CD8-positive, alpha-beta memory T cell (primary cell): ENCODE measurements around the gene RIC8B. TPM values are rescaled to one million over a fixed set of nuclear protein-coding genes. Genes with fewer than 3 reads are reported as not detected.

Source experiments
- CTCF ChIA-PET: fragments of 350-600 bp; sonication (Branson Sonifier 250); formaldehyde crosslinking; loops from one replicate; lab custom pipeline; 2021; ENCODE audit warnings: antibody characterized with exemption; lab: Charles Lee
- POLR2A ChIA-PET: fragments of 350-600 bp; sonication (Branson Sonifier 250); formaldehyde crosslinking; loops from one replicate; lab custom pipeline; 2021; ENCODE audit warnings: antibody characterized with exemption; lab: Charles Lee
- DNase-seq, 5 donors: peaks; one replicate each; pipeline versions ENCODE4 v3.0.0 to v3.0.0-alpha.2; 2020 to 2022; ENCODE audit warnings: mixed read lengths in 1 of 5
- H3K27ac ChIP-seq: one replicate; pipeline ENCODE4 v1.7.0; 2013; ENCODE audit warnings: low read depth, mild to moderate bottlenecking, low read length, moderate library complexity
- H3K27me3 ChIP-seq: 2 replicates; pipeline ENCODE4 v1.7.0; 2013; ENCODE audit warnings: low read length, mild to moderate bottlenecking; ENCODE audit not compliant: insufficient read depth, poor library complexity, severe bottlenecking
- H3K36me3 ChIP-seq: 2 replicates; pipeline ENCODE4 v1.7.0; 2013; ENCODE audit warnings: mild to moderate bottlenecking, low read length, moderate library complexity; ENCODE audit not compliant: insufficient read depth
- H3K4me1 ChIP-seq: 2 replicates; pipeline ENCODE4 v1.7.0; 2013; ENCODE audit warnings: mild to moderate bottlenecking, low read length, moderate library complexity; ENCODE audit not compliant: insufficient read depth
- H3K4me3 ChIP-seq: 2 replicates; pipeline ENCODE4 v1.7.0; 2013; ENCODE audit warnings: mild to moderate bottlenecking, low read length
- H3K9me3 ChIP-seq: 2 replicates; pipeline ENCODE4 v1.7.0; 2013; ENCODE audit warnings: mild to moderate bottlenecking, low read length
- H3K27ac Mint-ChIP-seq, 8 donors: one replicate each; pipeline ENCODE4 v1.8.0; 2020 to 2021; ENCODE audit warnings: mixed read lengths in 8 of 8, mild to moderate bottlenecking in 6 of 8, inconsistent platforms in 3 of 8, moderate library complexity in 3 of 8
- H3K27me3 Mint-ChIP-seq, 2 donors: one replicate each; pipeline ENCODE4 v1.8.0; 2020 to 2021; ENCODE audit warnings: mixed read lengths in 2 of 2, mild to moderate bottlenecking in 1 of 2, moderate library complexity in 1 of 2
- H3K36me3 Mint-ChIP-seq, 3 donors: one replicate each; pipeline ENCODE4 v1.8.0; 2020 to 2021; ENCODE audit warnings: mixed read lengths in 3 of 3, inconsistent platforms in 1 of 3, mild to moderate bottlenecking in 1 of 3
- H3K4me1 Mint-ChIP-seq, 3 donors: one replicate each; pipeline ENCODE4 v1.8.0; 2020 to 2021; ENCODE audit warnings: mixed read lengths in 3 of 3, inconsistent platforms in 1 of 3, mild to moderate bottlenecking in 1 of 3
- H3K4me3 Mint-ChIP-seq, 7 donors: one replicate each; pipeline ENCODE4 v1.8.0; 2020 to 2021; ENCODE audit warnings: mixed read lengths in 7 of 7, mild to moderate bottlenecking in 6 of 7, moderate library complexity in 4 of 7, inconsistent platforms in 2 of 7
- H3K9me3 Mint-ChIP-seq, 5 donors: one replicate each; pipeline ENCODE4 v1.8.0; 2020 to 2022; ENCODE audit warnings: mixed read lengths in 5 of 5, mild to moderate bottlenecking in 3 of 5, moderate library complexity in 2 of 5, inconsistent platforms in 1 of 5
- polyA plus RNA-seq: library from polyadenylated mRNA; unstranded; fragments of 300-500 nt; fragmentation: Illumina TruSeq; gene quantifications from one replicate; pipeline ENCODE4 v1.2.3, GENCODE V29; 2021
- total RNA-seq, 2 experiments: library from RNA; stranded (reverse); gene quantifications; one replicate each; pipeline ENCODE4 v1.2.3, GENCODE V29; 2021

Gene RIC8B
- total and polyA plus RNA-seq, 3 experiments from 2014 or later: 9.9 to 11.2 (median 10.2) TPM

DNA sequence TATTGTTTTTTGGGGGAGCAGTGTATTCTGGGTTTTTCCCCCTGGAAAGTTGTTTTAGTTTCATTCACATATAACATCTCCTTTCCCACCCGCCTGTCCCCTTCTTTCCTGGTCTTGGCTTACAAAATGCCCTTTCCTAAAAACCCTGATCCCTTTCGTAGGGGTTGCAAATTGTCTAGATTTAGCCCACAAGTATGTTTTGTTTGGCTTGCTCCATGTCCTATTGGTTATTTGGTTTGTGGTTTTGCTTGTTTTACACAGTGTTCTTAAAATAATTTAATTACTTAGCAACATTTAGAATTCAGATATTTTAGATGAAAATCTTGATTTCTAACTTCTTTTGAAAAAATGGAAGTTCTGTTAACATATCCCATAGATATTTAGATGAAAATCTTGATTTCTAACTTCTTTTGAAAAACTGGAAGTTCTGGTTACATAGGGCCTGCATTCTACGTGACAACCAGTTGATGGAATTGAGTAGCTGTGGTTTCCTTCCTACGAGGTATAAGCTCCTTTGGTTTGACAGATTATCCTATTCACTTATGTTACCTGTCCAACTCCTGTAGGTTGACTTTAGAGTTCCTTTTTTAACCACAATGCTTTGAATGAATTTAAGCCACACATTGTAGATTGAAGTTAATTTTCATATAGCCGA lies 92.1 kb downstream of the RIC8B start:
- no peaks in the 10 kb centered on the region for H3K9me3 ChIP-seq
- POLR2A ChIA-PET: no interaction called here
- no peak overlapping the region for H3K27ac ChIP-seq
- Mint-ChIP-seq H3K36me3 (peaks cover 2 to 55% (median 23%) of the 10 kb centered on the region in 3 donors), H3K4me1 (peaks cover 11 to 31% (median 12%) of the 10 kb centered on the region in 3 donors), H3K27me3 (no peaks in the 10 kb centered on the region), H3K4me3 (no peak overlapping the region), H3K9me3 (no peaks in the 10 kb centered on the region), H3K27ac (no peak overlapping the region)
- DNase-seq: no peak
- H3K4me1 ChIP-seq: no peaks in the 10 kb centered on the region
- no peaks in the 10 kb centered on the region for H3K27me3 ChIP-seq
- no peak overlapping the region for H3K4me3 ChIP-seq
- no peaks in the 10 kb centered on the region for H3K36me3 ChIP-seq
- CTCF ChIA-PET: no interaction called here

DNA sequence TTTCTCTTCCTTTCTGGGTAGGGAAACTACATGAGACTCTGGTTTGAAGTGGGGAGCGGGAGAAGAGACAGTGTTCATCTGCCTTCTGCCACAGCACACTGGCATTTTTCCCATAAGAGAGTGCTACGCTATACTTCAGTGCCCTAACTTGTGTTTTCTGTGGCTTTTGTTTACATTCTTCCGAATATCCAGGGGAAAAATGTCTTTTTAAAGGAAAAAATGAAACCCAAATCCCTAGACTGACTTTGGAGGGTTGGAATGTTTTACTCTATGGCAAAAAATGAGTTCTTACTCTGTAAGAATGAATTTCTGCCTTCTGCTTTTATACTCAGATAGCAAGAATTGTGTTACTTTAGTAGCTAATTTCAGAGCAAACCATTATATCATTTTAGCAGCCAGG lies 93.2 kb downstream of the RIC8B start:
- Histone ChIP-seq H3K27ac (no peak overlapping the region), H3K27me3 (no peaks in the 10 kb centered on the region), H3K4me1 (no peaks in the 10 kb centered on the region), H3K9me3 (no peaks in the 10 kb centered on the region), H3K4me3 (no peak overlapping the region), H3K36me3 (no peaks in the 10 kb centered on the region)
- Mint-ChIP-seq H3K27ac (no peak overlapping the region), H3K4me1 (peaks cover 11 to 31% (median 12%) of the 10 kb centered on the region in 3 donors), H3K36me3 (peaks cover 4 to 58% (median 23%) of the 10 kb centered on the region in 3 donors), H3K9me3 (no peaks in the 10 kb centered on the region), H3K4me3 (no peak overlapping the region), H3K27me3 (no peaks in the 10 kb centered on the region)
- ChIA-PET POLR2A (interaction anchor here (1.1 kb wide), 1 partner anchor 113 kb away, joined by 9 read pairs; no protein-coding TSS in a partner anchor), CTCF (no interaction called here)
- DNase-seq: no peak

DNA sequence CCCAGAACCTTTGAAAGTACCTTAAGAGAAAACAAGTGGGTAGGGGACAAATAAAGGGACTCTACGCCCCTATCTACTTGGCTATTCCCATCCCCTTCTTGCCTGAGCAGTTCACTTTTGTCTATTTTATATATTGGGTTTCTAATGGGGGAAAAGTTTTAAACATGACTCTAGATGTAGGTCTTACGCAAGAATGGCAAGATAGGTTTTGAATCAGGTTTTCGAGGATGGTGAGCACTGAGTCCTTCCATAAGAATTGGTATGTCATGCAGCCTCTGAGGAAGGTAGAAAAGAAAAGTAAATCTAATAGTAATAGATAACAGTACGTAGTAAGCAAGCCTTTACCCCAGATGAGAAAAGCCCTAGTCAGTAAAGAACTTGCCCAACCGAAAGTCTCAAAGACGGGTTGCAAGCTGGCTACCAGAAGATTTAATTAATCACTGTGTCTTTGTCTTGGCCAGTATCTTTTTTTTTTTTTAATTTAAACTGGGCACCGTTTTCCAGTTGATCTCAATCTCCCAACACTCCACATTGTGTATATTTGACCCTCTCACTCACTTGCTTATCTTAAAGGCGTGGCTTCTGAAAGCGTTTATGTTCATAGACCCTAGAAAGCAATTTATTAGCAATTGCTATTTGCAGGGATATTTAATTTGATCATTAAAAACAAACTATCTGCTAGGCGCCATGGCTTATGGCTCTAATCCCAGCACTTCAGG lies 94.7 kb downstream of the RIC8B start:
- CTCF ChIA-PET: no interaction called here
- peak overlapping the region in 1 of 8 donors; percentile 78 for H3K27ac Mint-ChIP-seq
- no peak overlapping the region for H3K27ac ChIP-seq
- H3K9me3 Mint-ChIP-seq: no peaks in the 10 kb centered on the region
- POLR2A ChIA-PET: no interaction called here
- H3K27me3 ChIP-seq: no peaks in the 10 kb centered on the region
- no peaks in the 10 kb centered on the region for H3K36me3 ChIP-seq
- no peak for DNase-seq
- H3K36me3 Mint-ChIP-seq: peaks cover 4 to 70% (median 28%) of the 10 kb centered on the region in 3 donors
- no peak overlapping the region for H3K4me3 ChIP-seq
- no peak overlapping the region for H3K4me3 Mint-ChIP-seq
- H3K27me3 Mint-ChIP-seq: no peaks in the 10 kb centered on the region
- H3K4me1 Mint-ChIP-seq: peaks cover 11 to 27% (median 12%) of the 10 kb centered on the region in 3 donors
- H3K9me3 ChIP-seq: no peaks in the 10 kb centered on the region
- no peaks in the 10 kb centered on the region for H3K4me1 ChIP-seq

DNA sequence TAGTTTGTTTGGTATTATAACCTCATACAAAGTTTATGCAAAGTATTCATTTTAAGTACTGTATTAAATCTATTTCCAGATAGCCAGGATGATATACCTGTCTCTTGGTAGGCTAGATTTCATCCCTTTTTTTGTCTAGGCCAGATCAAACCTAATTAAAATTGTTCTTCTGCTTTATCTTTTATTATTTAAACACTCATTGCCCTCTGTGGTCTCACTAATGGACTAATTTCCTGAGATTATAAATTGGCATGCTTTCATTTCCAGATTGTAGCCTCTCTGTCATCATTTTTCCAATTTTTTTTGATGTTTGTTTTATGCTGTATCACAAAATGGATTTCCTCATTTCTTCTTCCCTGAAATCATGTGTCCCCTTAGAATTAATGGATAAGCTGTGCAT lies 95.6 kb downstream of the RIC8B start:
- Histone ChIP-seq H3K27me3 (no peaks in the 10 kb centered on the region), H3K9me3 (no peaks in the 10 kb centered on the region), H3K4me1 (no peaks in the 10 kb centered on the region), H3K4me3 (no peak overlapping the region), H3K27ac (no peak overlapping the region), H3K36me3 (no peaks in the 10 kb centered on the region)
- H3K9me3 Mint-ChIP-seq: no peaks in the 10 kb centered on the region
- peaks cover 4 to 66% (median 22%) of the 10 kb centered on the region in 3 donors for H3K36me3 Mint-ChIP-seq
- H3K27me3 Mint-ChIP-seq: no peaks in the 10 kb centered on the region
- no peak for DNase-seq
- CTCF ChIA-PET: no interaction called here
- POLR2A ChIA-PET: no interaction called here
- no peak overlapping the region for H3K4me3 Mint-ChIP-seq
- peaks cover 5 to 20% (median 8%) of the 10 kb centered on the region in 3 donors for H3K4me1 Mint-ChIP-seq
- peak overlapping the region in 1 of 8 donors; percentile 40 for H3K27ac Mint-ChIP-seq

DNA sequence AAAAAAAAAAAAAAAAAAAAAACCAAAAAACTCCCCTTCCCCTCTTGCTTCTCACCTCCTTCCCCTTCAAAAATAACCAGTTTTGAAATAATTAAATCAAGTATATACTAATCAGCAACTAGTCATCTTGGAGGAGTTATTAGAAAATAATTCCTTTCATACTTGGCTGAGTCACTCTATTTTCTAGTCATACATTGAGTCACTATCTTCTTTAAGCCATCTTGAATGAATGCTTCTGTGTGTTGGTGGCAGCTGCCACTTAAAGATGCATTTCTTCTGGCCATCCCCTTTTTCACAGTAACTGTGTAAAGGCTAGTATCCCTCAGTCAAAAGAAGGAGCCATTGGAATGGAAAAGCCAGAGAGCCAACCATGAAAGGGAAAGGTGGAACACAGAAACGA lies 97.0 kb downstream of the RIC8B start:
- H3K27ac Mint-ChIP-seq: no peak overlapping the region

DNA sequence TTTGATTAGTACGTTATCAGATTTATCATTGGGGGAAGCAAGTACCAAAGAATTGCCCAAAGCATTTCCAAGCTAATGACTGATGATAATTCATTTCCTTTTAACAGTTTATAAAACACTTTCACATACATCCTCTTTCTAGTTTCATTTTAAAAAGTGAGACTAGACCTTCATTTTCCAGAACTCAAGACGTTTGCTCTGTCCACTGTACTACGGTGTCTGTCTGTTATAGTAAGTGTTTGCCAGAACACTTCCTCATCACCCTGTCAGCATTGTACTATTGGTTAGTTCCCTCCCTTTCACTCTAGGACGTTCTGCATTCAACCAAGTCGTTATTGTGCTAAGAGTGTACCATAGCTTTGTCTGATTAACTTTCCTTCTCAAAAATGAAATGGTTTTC lies 99.5 kb downstream of the RIC8B start:
- ChIA-PET CTCF (no interaction called here), POLR2A (no interaction called here)
- H3K9me3 Mint-ChIP-seq: no peaks in the 10 kb centered on the region
- H3K4me1 Mint-ChIP-seq: peaks cover 0 to 4% (median 0%) of the 10 kb centered on the region in 3 donors
- H3K27me3 Mint-ChIP-seq: no peaks in the 10 kb centered on the region
- no peak overlapping the region for H3K4me3 Mint-ChIP-seq
- Histone ChIP-seq H3K27me3 (no peaks in the 10 kb centered on the region), H3K36me3 (no peaks in the 10 kb centered on the region), H3K4me3 (no peak overlapping the region), H3K4me1 (no peaks in the 10 kb centered on the region), H3K9me3 (no peaks in the 10 kb centered on the region), H3K27ac (no peak overlapping the region)
- no peak for DNase-seq
- peaks cover 4 to 60% (median 13%) of the 10 kb centered on the region in 3 donors for H3K36me3 Mint-ChIP-seq
- no peak overlapping the region for H3K27ac Mint-ChIP-seq

More for the DNA sequence above, 97.0 kb downstream of the RIC8B start:
- Histone ChIP-seq H3K4me1 (no peaks in the 10 kb centered on the region), H3K27ac (no peak overlapping the region), H3K4me3 (no peak overlapping the region), H3K9me3 (no peaks in the 10 kb centered on the region), H3K36me3 (no peaks in the 10 kb centered on the region), H3K27me3 (no peaks in the 10 kb centered on the region)
- Mint-ChIP-seq H3K4me1 (peaks cover 0 to 10% (median 6%) of the 10 kb centered on the region in 3 donors), H3K9me3 (no peaks in the 10 kb centered on the region), H3K27me3 (no peaks in the 10 kb centered on the region), H3K4me3 (no peak overlapping the region), H3K36me3 (peaks cover 4 to 62% (median 16%) of the 10 kb centered on the region in 3 donors)
- no peak for DNase-seq
- CTCF ChIA-PET: no interaction called here
- POLR2A ChIA-PET: no interaction called here

DNA sequence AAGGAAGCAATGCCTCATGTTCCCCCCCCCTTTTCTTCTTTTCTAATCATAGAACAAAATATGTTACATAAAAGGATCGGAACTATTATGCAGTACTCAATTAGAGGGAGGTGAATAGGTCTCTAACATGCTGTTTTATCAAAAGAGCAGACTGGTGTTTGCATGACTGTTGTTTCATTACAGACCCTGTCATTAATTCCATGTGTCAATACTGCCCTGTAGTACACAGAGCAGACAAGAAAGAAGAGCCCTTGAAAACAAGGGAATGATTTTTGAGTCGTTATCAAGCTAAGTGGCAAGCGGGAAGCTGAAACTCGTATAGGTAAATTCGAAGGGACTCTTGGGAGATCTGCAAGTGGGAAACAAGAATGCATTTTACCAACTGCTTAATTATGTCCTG lies 104.3 kb downstream of the RIC8B start:
- CTCF ChIA-PET: no interaction called here
- no peaks in the 10 kb centered on the region for H3K9me3 Mint-ChIP-seq
- H3K4me1 ChIP-seq: no peaks in the 10 kb centered on the region
- POLR2A ChIA-PET: no interaction called here
- no peak overlapping the region for H3K27ac ChIP-seq
- H3K36me3 Mint-ChIP-seq: peaks cover 0 to 65% (median 23%) of the 10 kb centered on the region in 3 donors
- H3K27me3 Mint-ChIP-seq: no peaks in the 10 kb centered on the region
- H3K27ac Mint-ChIP-seq: peak overlapping the region in 1 of 8 donors; percentile 21
- H3K4me1 Mint-ChIP-seq: no peaks in the 10 kb centered on the region
- H3K4me3 ChIP-seq: no peak overlapping the region
- H3K4me3 Mint-ChIP-seq: no peak overlapping the region
- DNase-seq: no peak
- H3K36me3 ChIP-seq: peaks cover 3% of the 10 kb centered on the region
- no peaks in the 10 kb centered on the region for H3K9me3 ChIP-seq
- no peaks in the 10 kb centered on the region for H3K27me3 ChIP-seq

DNA sequence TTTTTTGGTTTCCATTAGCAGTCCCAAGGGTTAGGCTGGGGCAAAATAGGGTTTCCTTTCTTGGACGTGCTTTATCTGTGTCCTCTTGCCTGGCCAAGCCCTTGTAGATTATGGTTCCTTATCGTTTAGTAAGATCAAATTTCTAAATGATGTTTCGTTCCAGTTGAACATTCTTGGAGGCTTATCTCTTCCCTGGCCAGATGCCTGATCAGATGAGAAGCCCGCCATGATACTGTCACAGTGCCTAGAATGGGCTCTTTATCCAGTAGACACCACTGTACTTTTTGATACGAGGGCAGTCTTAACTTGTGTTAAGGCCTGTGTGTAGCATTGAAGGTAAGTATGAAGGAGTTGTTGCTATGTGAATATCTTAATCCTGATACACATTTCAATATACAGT lies 105.1 kb downstream of the RIC8B start:
- H3K36me3 Mint-ChIP-seq: peaks cover 0 to 68% (median 19%) of the 10 kb centered on the region in 3 donors
- no peaks in the 10 kb centered on the region for H3K9me3 ChIP-seq
- CTCF ChIA-PET: no interaction called here
- H3K4me3 ChIP-seq: no peak overlapping the region
- H3K4me1 ChIP-seq: no peaks in the 10 kb centered on the region
- H3K27me3 ChIP-seq: no peaks in the 10 kb centered on the region
- H3K4me1 Mint-ChIP-seq: no peaks in the 10 kb centered on the region
- POLR2A ChIA-PET: no interaction called here
- no peak overlapping the region for H3K27ac ChIP-seq
- H3K27ac Mint-ChIP-seq: no peak overlapping the region
- peaks cover 10% of the 10 kb centered on the region for H3K36me3 ChIP-seq
- no peak for DNase-seq
- no peaks in the 10 kb centered on the region for H3K9me3 Mint-ChIP-seq
- no peak overlapping the region for H3K4me3 Mint-ChIP-seq
- no peaks in the 10 kb centered on the region for H3K27me3 Mint-ChIP-seq
